WTC11 (cell line): Measurements from ENCODE around the gene STX17.

ENCODE experiments used
- CREM ChIP-seq: sonication (generic); formaldehyde crosslinking; IDR thresholded peaks from 2 replicates; pipeline ENCODE4 v1.8.1; 2022; ENCODE audit warnings: mild to moderate bottlenecking, missing genetic modification reagents, moderate library complexity
- CTCF ChIP-seq: fragments of 200-600 bp; IDR thresholded peaks from 2 replicates; pipeline ENCODE4 v1.8.0; 2022; ENCODE audit warnings: antibody characterized with exemption
- ERG ChIP-seq: fragments of 250-450 bp; sonication (Bioruptor Pico); IDR thresholded peaks from 2 replicates; pipeline ENCODE4 v1.8.0; 2021; ENCODE audit warnings: mild to moderate bottlenecking
- ETV6 ChIP-seq: sonication (generic); formaldehyde crosslinking; IDR thresholded peaks from 2 replicates; pipeline ENCODE4 v1.8.1; 2022; ENCODE audit warnings: mild to moderate bottlenecking, missing genetic modification reagents
- FOXK1 ChIP-seq: sonication (generic); formaldehyde crosslinking; IDR thresholded peaks from 2 replicates; pipeline ENCODE4 v1.8.0; 2022; ENCODE audit warnings: mild to moderate bottlenecking, moderate library complexity, missing genetic modification reagents
- KAT7 ChIP-seq: sonication (generic); formaldehyde crosslinking; IDR thresholded peaks from 2 replicates; pipeline ENCODE4 v1.8.1; 2023; ENCODE audit warnings: missing genetic modification reagents, mild to moderate bottlenecking, borderline replicate concordance
- MAX ChIP-seq: sonication (generic); formaldehyde crosslinking; IDR thresholded peaks from 2 replicates; pipeline ENCODE4 v1.8.0; 2022; ENCODE audit warnings: mild to moderate bottlenecking, missing genetic modification reagents
- TP53 ChIP-seq: sonication (generic); formaldehyde crosslinking; IDR thresholded peaks from 2 replicates; pipeline ENCODE4 v1.8.1; 2023; ENCODE audit warnings: mild to moderate bottlenecking, missing genetic modification reagents
- USF1 ChIP-seq: sonication (generic); formaldehyde crosslinking; IDR thresholded peaks from 2 replicates; pipeline ENCODE4 v1.8.0; 2022; ENCODE audit warnings: mild to moderate bottlenecking, missing genetic modification reagents
- USF2 ChIP-seq: sonication (generic); formaldehyde crosslinking; IDR thresholded peaks from 2 replicates; pipeline ENCODE4 v1.8.1; 2023; ENCODE audit warnings: mild to moderate bottlenecking, missing genetic modification reagents, moderate library complexity

- TF ChIP-seq CTCF: no peak
- no peak for TF ChIP-seq USF1 (CRISPR knock-in tag)
- TF ChIP-seq MAX (CRISPR knock-in tag): no peak
- no peak for TF ChIP-seq FOXK1 (CRISPR knock-in tag)
- no peak for TF ChIP-seq CREM
- TF ChIP-seq ERG: no peak
- TF ChIP-seq USF2: no peak
- no peak for TF ChIP-seq KAT7 (CRISPR knock-in tag)
- no peak for TF ChIP-seq TP53 (CRISPR knock-in tag)
- no peak for TF ChIP-seq ETV6
Measured at GRCh38 chr9:99873943-99874584, 32.4 kb upstream of the STX17 start.
